ENCODE data around the gene SLC35G6.
"Not testable (repeated sequence)": the region's sequence is repeated elsewhere in the genome, so short reads cannot be mapped to it uniquely, and the experiment has no call there.

Gene SLC35G6

GRCh38 chr17:7481275-7481674, at the start of gene SLC35G6:
Gene SLC35G6, plus strand, starts transcription at chr17:7481446. Its CDS starts 71 bp downstream, at chr17:7481517.
- not testable (repeated sequence) for DNase-seq

DNA sequence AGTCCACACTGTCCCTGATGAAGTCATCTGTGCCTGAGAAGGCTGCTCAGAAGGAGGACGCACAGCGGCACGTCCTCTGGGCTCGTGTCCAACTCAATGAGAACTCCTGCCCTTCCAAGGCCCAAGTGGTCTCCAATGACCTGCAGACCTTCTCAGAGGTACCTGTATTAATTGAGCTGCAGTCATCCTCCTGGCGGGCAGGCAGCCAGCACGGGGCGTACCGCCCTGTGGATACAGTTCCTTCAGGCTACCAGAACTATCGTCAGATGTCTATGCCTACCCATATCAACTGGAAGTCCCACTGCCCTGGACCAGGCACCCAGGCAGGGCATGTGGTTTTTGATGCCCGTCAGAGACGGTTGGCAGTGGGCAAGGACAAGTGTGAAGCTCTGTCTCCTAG, 49.0 kb upstream of the SLC35G6 start:
- no peak for DNase-seq

DNA sequence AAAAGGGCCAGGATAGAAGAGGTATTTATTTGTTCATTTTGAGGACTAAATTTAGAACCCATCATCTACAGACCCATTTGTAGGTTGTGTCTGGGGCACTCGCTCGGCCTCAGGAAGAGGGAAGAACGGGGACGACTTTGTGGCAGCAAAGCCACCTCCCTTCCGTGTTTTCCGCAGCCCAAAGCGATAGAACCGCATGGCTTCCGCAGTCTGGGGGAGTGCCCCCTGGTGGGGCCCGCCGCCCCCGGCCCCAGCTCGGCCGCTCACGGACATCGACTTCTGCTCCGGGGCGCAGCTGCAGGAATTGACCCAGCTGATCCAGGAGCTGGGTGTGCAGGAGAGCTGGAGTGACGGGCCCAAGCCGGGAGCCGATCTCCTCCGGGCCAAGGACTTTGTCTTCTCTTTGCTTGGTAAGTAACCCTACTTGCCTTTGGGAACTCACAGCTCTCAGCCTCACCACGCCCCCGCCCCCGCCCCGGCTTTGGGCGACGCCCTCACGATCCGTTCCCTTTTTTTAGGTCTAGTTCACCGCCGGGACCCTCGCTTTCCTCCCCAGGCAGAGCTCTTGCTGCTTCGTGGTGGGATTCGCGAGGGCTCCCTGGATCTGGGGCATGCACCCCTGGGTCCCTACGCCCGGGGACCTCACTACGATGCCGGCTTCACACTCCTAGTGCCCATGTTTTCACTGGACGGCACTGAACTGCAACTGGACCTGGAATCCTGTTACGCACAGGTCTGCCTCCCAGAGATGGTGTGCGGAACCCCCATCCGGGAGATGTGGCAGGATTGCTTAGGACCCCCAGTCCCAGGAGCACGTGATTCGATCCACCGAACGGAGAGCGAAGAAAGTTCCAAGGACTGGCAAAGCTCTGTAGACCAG, 45.3 kb upstream of the SLC35G6 start:
- no peak for DNase-seq

GRCh38 chr17:7436556-7437368, 44.5 kb upstream of the SLC35G6 start:
- DNase-seq: peak; percentile 60

DNA sequence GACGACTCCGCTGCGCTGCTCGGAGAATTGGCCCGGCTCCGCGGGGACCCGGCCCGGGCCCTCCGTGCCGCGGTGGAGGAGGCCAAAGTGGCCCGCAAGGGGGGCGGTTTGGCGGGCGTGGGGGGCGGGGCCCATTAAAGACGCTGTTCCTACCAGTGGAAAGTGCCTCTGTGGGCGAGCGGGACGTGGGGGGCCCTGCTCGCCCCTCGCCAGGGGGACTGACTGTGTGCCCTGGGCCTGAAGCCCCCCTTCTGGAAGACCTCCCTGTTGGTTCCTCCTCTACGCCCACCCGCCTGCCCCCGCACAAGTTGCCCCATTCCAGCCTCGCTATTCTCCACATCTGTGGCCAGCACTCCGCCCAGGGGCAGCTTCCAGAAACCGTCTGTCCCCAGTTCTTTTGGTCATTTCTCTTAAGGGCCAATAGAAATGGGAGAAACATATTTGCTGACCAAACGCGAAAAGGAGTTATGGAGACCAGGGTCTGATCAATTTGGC, 43.8 kb upstream of the SLC35G6 start:
- DNase-seq: no peak

DNA sequence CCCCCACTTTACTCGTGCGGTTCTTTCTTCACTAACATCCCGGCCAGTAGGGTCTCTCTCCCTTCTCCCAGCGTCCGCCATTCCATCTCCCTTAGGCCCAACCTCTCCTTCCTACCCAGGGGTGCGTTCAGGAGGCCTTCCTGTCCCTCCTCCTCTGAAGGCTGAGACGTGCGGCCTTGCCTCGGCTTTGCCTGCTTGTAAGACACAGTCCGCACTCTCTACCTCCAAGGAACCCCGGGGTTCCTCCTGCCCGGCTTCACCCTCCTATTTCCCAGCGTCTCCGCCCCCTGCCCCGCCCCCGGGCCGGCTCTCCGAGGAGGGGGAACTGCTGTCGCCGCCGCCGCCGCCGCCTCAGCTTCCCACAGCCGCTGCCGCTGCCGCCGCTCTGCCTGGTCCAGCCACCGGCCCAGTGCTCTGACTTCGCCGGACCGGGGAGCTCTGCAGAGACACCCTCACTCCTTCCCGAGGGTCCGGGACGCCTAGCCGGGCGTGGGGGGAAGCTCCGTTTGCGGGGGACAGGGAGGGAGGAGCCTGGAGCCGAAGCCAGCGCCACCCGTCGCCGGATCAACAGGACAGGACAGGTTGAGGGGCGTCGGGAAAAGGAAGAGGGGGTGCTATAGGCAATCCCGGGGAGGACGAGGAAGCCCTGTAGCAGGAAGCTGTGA, 43.2 kb upstream of the SLC35G6 start:
- no peak for DNase-seq

- DNase-seq: no peak
These were observed 42.4 kb upstream of the SLC35G6 start for GRCh38 chr17:7438656-7439460.

DNA sequence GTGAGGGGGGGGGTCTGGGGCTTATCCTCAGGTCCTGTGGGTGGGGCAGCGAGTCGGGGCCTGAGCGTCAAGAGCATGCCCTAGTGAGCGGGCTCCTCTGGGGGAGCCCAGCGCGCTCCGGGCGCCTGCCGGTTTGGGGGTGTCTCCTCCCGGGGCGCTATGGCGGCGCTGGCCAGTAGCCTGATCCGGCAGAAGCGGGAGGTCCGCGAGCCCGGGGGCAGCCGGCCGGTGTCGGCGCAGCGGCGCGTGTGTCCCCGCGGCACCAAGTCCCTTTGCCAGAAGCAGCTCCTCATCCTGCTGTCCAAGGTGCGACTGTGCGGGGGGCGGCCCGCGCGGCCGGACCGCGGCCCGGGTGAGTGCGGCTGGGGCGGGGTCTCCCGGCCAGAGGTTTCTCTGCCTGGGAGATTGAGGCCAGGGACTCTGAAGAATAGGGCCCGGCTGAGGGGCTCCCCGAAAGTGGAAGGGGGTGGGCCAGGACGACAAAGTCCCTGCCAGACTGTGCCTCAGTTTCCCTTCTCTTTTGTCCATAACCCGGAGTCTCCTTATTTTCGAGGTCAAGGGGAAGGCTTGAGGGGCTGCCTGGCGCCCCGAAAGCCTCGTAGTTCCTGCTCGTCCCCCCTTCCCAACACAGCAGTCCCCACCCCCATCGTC, 41.7 kb upstream of the SLC35G6 start, which contains the start of gene FGF11:
FGF11 (plus strand) TSS at position 51 of the 651 bp plus-strand sequence; CDS start at position 160, 109 bp downstream.
- DNase-seq: no peak

- no peak for DNase-seq
These were observed 41.0 kb upstream of the SLC35G6 start for GRCh38 chr17:7440113-7440833.

DNA sequence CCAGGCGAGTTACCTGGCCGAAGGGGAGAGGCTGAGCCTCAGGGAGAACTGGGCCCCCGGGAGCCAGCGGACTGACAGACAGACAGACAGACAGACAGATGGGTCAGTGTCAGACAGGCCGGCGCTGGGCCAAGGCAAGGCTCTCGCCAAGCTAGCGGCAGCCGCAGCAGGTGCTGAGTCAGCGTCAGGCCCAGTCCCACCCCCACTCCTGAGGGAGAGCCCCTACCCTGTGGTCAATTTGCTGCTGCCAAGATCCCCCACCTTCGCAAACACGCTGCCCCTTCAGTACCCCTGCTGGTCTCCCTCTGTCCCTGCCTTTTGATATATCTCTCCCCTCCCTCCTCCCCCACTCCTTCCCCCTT, 40.4 kb upstream of the SLC35G6 start:
- DNase-seq: no peak

GRCh38 chr17:7441266-7441665, 40.0 kb upstream of the SLC35G6 start:
- no peak for DNase-seq

- no peak for DNase-seq
These were observed 39.1 kb upstream of the SLC35G6 start for GRCh38 chr17:7442142-7442541.

- DNase-seq: no peak
These were observed 37.5 kb upstream of the SLC35G6 start for GRCh38 chr17:7443499-7444485.

GRCh38 chr17:7444682-7445618, 36.3 kb upstream of the SLC35G6 start, which contains the start of gene CHRNB1:
Gene CHRNB1, plus strand, starts transcription at chr17:7445061. Its CDS starts 67 bp downstream, at chr17:7445128.
- peak; percentile 12 for DNase-seq

- DNase-seq: no peak
These were observed 35.7 kb upstream of the SLC35G6 start for GRCh38 chr17:7445619-7445968.

GRCh38 chr17:7448461-7448860, 32.8 kb upstream of the SLC35G6 start:
- DNase-seq: no peak

DNA sequence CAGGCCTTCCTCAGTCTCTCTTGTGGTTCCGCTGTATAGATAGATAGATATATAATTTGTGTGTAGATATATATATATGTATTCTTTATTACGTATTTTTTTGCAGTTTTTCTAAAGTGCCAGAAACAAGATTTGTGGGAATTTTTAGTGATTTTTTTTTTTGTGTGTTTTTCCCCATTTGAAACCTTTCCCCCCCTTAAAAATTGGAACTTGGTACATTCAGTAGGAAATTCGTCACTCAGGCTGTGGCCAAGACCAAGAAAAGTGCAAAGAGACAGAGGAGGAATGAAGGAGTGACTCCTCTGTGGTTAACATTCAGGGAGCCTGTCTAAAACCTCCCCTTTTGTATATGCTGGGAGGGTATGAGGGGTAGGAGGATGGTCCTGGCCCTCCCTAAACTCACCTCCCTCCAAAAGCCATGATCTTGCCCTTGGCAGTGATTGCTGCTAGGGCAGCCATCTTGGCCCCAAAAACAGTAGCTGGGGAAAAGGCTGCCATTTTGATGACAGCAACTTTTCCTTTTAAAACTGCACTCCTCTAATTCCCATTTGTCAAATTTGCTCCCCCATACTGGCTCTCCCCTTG, 21.2 kb upstream of the SLC35G6 start:
- DNase-seq: no peak

Measured in NCI-H2029 (cell line).